DMS53 (cell line): Measurements from ENCODE around the gene PRMT5.
A peak's percentile ranks its signal among the peaks of the same experiment; 100 is the strongest.
"Not testable (repeated sequence)": the region's sequence is repeated elsewhere in the genome, so short reads cannot be mapped to it uniquely, and the experiment has no call there.

Experiments used
- DNase-seq: peaks from one replicate; lab custom pipeline; 2025; lab: John Stamatoyannopoulos, UW

Gene PRMT5

DNA sequence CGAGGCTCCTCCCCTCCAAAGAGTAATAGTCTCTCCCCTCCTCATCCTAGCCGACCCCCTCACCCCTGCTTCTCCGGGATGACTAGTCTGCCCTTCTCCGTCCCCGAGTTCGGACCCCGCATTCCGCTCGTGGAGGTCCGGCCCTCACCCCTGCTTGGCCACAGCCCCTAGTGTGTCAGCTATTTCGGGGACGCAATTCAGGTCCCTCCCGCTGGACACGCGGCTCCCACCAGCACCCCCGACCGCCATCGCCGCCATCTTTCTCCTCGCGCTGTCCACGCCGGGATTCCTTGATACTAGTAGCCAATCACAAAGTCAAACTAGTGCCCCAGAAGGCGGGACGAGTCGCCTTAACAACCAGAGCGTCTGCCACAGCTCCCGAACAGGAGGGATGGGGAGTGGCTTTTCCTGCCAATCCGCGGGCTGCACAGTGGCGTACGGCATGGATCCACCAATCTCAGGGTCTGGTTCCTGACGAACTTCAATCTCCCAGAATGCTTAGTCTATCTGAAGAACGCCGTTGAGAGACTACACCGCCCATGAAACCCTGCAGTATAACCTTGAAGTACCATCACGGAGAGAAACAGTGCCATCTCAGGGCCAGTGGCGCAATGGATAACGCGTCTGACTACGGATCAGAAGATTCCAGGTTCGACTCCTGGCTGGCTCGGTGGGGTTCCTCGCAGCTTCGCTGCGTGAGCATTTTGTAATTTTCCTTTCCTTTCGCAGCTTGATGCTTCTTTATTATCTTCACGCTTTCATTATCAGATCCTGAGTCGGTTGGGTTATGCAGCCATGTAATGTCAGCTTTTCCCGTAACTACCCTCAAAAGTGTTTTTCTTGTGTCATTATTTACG, at the start of gene PRMT5:
Gene PRMT5, minus strand, starts transcription at position 273 of the 857 bp plus-strand sequence. Its CDS starts 15 bp downstream, at position 258.
- peak; percentile 98 for DNase-seq

DNA sequence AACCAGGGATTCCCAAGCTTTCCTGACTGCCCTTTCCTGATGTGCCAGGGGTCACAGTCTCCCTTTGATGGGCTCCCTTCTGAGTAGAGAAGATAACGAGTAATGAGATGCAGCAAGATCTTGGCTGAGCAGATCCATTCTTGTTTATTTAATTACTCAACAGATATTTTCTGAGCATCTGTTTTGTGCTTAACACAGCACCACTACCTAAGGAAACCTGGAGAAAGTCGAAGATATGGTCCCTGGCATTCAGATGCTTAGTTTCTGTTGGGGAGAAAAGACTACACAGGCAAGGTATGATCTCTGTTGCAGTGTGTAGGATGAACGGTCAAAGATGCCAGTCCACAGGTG, 49.3 kb upstream of the PRMT5 start:
- no peak for DNase-seq

DNA sequence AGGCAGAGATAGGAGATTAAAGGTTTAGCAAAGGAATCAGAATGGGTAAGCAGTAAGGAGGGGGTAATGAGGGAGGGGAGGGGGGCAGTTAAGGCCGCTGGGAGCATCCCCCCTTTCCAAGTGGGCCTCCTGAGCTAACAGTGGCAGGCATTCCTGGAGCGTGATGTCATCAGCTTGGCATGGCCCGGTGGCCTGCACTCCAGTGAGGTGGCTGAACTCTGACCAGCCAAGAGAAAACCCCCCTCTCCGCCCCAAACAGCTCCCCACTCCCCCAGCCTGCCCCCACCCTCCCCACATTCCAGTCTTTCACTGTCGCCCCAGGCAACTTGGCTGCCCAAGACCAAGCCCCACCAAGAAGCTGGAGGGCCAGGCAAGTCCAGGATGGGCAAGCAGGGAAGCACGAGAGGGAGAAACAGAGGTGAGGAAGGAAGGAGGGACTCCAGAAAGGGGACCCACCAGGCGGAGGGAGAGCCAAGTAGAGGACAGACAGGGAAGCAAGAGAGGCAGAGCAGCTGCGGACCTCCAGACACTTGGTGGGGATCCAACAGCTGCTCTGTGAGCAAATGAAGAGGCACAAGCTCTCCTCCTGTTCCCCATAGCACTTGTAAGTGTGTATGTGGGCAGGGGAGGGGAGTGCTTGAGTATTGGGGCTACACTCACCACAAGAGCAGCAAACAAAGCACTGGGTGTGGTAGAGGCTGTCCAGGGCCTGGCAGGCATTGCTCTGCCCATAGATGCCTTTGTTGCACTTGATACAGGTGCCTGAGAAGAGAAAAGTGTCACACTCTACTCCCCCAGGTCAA, 48.7 kb upstream of the PRMT5 start:
- peak; percentile 64 for DNase-seq

GRCh38 chr14:22977434-22977683, 48.2 kb upstream of the PRMT5 start:
- no peak for DNase-seq

DNA sequence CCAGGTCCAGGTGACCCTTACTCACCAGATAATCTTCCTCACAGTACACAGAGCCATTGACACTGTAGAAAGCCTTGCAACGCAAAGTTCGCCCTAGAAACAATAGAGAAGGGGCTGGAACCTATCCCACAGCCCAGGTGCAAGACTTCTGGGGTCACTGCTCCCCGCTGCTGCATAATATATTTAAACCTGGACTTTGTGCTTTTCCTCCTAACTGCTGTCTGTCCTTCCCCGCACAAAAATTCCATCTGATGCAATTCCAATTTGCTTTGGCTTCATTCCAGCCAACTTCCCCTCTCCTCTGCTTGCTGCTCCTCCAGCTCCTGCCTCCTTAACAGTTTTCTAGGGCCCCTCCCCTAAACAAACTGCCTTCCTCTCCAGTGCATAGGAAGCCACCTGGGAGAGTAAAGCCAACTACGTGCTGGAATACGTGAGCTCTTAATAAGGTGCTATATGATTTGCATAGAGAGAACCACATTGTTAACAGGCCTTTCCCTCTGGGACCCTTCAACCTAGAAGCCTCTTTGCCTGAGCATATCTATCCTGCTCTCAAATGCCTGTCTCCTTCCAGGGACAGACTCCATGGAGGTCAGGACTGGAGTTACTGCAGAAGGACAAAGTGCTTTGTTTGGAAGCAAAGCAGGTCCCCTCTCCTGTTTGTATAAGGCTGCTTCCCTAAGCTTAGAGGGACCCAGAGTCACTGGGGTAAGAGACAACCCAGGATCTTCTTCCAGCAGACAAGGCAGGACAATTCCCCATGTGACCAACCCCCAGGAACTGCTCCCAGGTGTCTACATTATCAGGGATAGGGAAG, 47.7 kb upstream of the PRMT5 start:
- DNase-seq: peak; percentile 46

GRCh38 chr14:22974530-22975313, 45.5 kb upstream of the PRMT5 start:
- DNase-seq: no peak

- peak; percentile 58 for DNase-seq
These were observed 44.2 kb upstream of the PRMT5 start for GRCh38 chr14:22973217-22974032.

GRCh38 chr14:22972313-22972930, 43.2 kb upstream of the PRMT5 start:
- DNase-seq: no peak

DNA sequence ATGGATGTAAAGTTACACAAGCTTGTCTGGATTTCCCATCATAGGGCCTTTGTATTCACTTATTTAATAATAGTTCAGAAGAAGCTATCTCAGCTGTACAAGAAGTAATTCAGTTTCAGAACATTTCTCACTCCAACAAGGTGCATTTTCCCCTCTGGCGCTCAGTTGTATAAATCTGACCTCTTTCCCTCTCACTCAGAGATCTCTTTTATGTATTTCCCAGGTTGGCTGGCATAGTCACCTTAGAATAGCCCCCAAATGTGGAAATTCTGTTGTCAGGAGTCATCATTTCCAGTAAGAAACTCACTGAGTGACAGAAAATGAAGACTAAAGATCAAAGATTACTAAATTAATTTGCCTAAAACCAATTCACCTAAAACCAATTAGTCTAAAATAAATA, 42.0 kb upstream of the PRMT5 start:
- no peak for DNase-seq

DNA sequence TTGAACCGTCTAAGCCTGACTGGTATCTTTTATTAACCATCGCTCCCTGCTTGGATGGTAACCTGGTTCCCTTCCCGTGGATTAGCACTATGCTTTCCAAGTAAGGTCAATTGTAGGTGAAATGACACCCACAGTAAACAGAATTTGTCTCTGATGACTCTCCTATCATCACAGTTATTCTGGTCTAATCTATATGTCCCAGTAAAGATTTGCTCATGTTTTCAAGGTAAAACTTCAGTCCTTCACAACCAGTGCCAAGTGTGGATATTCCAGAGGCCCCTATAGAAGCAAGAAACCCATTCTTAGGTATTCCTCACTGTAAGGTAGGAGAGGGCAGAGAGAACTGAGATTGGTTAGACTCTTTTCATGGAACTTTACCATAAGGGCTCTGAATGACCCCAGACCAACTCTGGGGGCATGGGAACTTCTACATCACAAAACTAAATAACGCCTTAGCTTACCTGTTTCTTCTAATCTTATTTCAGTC, 37.6 kb upstream of the PRMT5 start:
- DNase-seq: no peak

DNA sequence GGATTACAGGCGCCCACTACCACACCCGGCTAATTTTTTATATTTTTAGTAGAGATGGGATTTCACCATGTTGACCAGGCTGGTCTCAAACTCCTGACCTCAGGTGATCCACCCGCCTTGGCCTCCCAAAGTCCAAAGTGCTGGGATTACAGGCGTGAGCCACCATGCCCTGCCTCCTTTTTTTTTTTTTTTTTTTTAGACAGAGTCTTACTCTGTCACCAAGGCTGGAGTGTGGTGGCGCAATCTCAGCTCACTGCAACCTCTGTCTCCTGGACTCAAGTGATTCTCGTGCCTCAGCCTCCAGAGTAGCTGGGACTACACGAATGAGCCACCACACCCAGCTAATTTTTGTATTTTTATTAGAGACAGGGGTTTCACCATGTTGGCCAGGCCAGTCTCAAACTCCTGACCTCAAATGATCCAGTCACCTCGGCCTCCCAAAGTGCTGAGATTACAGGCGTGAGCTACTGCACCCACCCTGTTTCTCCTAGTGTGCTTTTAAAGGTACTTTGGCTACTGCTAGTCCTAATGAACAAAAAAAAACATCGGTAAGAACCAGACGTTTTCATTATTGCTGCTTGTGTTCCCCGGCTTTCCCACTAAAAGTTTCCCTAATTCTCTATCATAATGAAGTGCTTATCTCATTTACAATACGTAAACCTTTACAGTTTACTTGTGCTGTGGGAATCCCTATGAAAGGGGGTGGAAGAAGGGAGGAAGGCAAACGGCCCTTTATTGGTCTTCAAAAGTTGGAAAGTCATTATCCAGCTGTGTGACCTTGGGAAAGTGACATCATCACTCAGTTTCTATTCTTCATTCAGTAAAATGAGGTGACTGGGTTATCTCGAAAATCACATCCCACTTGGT, 37.0 kb upstream of the PRMT5 start:
- DNase-seq: not testable (repeated sequence)

- DNase-seq: no peak
These were observed 33.0 kb upstream of the PRMT5 start for GRCh38 chr14:22962061-22962676.

- DNase-seq: peak; percentile 41
These were observed 26.8 kb upstream of the PRMT5 start for GRCh38 chr14:22955702-22956569.

GRCh38 chr14:22952418-22952817, 23.2 kb upstream of the PRMT5 start:
- no peak for DNase-seq

- not testable (repeated sequence) for DNase-seq
These were observed 22.6 kb upstream of the PRMT5 start for GRCh38 chr14:22951795-22952194.

GRCh38 chr14:22945642-22946041, 16.5 kb upstream of the PRMT5 start:
- no peak for DNase-seq

GRCh38 chr14:22939684-22940083, 10.5 kb upstream of the PRMT5 start:
- DNase-seq: no peak

- DNase-seq: no peak
These were observed 6.0 kb upstream of the PRMT5 start for GRCh38 chr14:22935156-22935555.
